ENCODE data around the gene IFNGR2. TPM values are rescaled to one million over a fixed set of nuclear protein-coding genes. Genes with fewer than 3 reads are reported as not detected.
A peak's percentile ranks its signal among the peaks of the same experiment; 100 is the strongest.

IFNGR2 gene
- total and polyA plus RNA-seq, 2 of the 13 experiments (the other 11 are each of a cell fraction or from before 2014, with no cell fraction given): 61.3 to 117 TPM

GRCh38 chr21:33411949-33412430 lies 8.8 kb downstream of the IFNGR2 start (continued):
- TF ChIP-seq PBX3 (CRISPR knock-in tag; IDR thresholded peaks at IDR 0.05; ENCODE audit: borderline replicate concordance) (no peak), RXRB (CRISPR knock-in tag; IDR thresholded peaks at IDR 0.05; ENCODE audit: borderline replicate concordance) (peak; percentile 34; the same call in 1 of the 2 replicates), MTF2 (CRISPR knock-in tag; IDR thresholded peaks at IDR 0.05; ENCODE audit: borderline replicate concordance) (no peak), ZSCAN9 (CRISPR knock-in tag; IDR thresholded peaks at IDR 0.05; ENCODE audit: borderline replicate concordance) (no peak), ZNF121 (CRISPR knock-in tag; IDR thresholded peaks at IDR 0.05) (peak; percentile 88), RARA (CRISPR knock-in tag; IDR thresholded peaks at IDR 0.05) (peak; percentile 49), SOX13 (IDR thresholded peaks at IDR 0.05) (no peak), SOX13 (CRISPR knock-in tag; conservative IDR thresholded peaks at IDR 0.05 in 1 of 2, IDR thresholded peaks at IDR 0.05 in 1 of 2) (peak in 1 of 2 experiments; percentile 28; a peak in 1 of 4 replicates), NFIC (IDR thresholded peaks at IDR 0.05; ENCODE audit: low read length) (no peak), DNMT3B (CRISPR knock-in tag; conservative IDR thresholded peaks at IDR 0.05) (no peak), TCF7 (IDR thresholded peaks at IDR 0.05; ENCODE audit: low read depth) (peak; percentile 41; the same call in 1 of the 2 replicates), ZNF563 (CRISPR knock-in tag; IDR thresholded peaks at IDR 0.05) (no peak), EP300 (IDR thresholded peaks at IDR 0.05; ENCODE audit: low read depth in 2 of 2, low read length in 2 of 2) (0 out of 4 replicates have a peak, but pooled peaks of 1 of the 2 experiments have one; percentile 3), EP300 (CRISPR knock-in tag; IDR thresholded peaks at IDR 0.05; ENCODE audit: borderline replicate concordance) (no peak), LRRFIP1 (CRISPR knock-in tag; conservative IDR thresholded peaks at IDR 0.05) (no peak), ZNF788 (CRISPR knock-in tag; IDR thresholded peaks at IDR 0.05; ENCODE audit: borderline replicate concordance) (no peak), SAP130 (CRISPR knock-in tag; IDR thresholded peaks at IDR 0.05; ENCODE audit: low read depth) (peak; percentile 58; the same call in 1 of the 2 replicates), BCL6 (CRISPR knock-in tag; IDR thresholded peaks at IDR 0.05) (peak; percentile 97), TFDP2 (CRISPR knock-in tag; IDR thresholded peaks at IDR 0.05) (no peak), IRF2 (CRISPR knock-in tag; IDR thresholded peaks at IDR 0.05) (no peak), SKIL (CRISPR knock-in tag; IDR thresholded peaks at IDR 0.05; ENCODE audit: borderline replicate concordance) (peak; percentile 64), ZBTB8A (CRISPR knock-in tag; IDR thresholded peaks at IDR 0.05; ENCODE audit: borderline replicate concordance, low read depth) (no peak)

Measured in HepG2 (cell line).